ENCODE results near the gene ST6GALNAC3. TPM values are rescaled to one million over a fixed set of nuclear protein-coding genes. Genes with fewer than 3 reads are reported as not detected.

Gene ST6GALNAC3
- total RNA-seq, 4 donors from 2014 or later, result 0.79 to 5.3 (median 1.6) TPM

DNA sequence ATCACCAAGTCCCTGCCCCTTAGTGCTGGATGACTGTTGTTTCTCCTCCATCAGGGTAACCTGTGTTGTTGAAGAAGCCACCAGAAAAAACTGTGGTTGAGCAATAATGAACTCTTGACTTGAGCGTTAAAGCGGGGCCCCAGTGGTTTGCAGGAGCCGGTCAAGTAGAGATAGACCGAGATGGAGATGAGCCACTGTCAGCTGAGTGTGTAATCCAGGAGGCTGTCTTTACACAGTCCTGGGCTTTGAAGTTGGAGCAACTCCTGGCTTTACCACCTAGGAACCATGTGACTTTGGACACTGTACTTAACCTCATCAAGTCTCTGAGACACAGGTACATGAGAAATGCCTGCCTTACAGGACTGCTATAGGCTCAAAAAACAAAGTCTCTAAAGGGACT lies 158.1 kb downstream of the ST6GALNAC3 start:
- WGBS, result 96% methylated on average over 4 of the region's 4 CpGs
- Histone ChIP-seq H3K27me3 (no peaks in the 10 kb centered on the region), H3K36me3 (no peaks in the 10 kb centered on the region), H3K27ac (no peak overlapping the region), H3K4me3 (no peak overlapping the region), H3K4me1 (no peaks in the 10 kb centered on the region), H3K9me3 (no peaks in the 10 kb centered on the region)
- no peak for DNase-seq (ENCODE audit: low spot score in 2 of 2)
- TF ChIP-seq POLR2A (IDR thresholded peaks at IDR 0.05) (no peak), EP300 (IDR thresholded peaks at IDR 0.05) (no peak), POLR2AphosphoS5 (IDR thresholded peaks at IDR 0.05) (no peak)
- TF ChIP-seq, protein P1, sequence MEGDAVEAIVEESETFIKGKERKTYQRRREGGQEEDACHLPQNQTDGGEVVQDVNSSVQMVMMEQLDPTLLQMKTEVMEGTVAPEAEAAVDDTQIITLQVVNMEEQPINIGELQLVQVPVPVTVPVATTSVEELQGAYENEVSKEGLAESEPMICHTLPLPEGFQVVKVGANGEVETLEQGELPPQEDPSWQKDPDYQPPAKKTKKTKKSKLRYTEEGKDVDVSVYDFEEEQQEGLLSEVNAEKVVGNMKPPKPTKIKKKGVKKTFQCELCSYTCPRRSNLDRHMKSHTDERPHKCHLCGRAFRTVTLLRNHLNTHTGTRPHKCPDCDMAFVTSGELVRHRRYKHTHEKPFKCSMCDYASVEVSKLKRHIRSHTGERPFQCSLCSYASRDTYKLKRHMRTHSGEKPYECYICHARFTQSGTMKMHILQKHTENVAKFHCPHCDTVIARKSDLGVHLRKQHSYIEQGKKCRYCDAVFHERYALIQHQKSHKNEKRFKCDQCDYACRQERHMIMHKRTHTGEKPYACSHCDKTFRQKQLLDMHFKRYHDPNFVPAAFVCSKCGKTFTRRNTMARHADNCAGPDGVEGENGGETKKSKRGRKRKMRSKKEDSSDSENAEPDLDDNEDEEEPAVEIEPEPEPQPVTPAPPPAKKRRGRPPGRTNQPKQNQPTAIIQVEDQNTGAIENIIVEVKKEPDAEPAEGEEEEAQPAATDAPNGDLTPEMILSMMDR (IDR thresholded peaks at IDR 0.05), result no peak

DNA sequence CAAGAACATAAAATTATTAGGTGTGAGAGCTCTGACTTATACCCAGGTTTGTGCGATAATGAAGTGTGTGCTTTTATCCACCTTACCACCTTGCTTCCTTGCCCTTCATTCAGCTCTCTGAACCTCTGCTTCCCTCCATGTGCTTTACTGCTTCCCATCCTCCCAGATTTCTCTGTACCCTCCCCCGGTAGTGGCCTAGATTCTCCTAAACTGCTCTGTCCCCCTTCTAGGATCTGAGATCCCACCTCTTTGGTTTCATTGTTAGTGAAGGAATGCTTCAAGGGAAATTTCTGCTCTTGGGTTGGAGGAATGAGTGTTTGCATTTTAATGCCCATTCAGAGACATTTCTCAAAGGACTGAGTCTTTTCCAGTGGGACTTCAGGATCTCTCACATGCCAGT lies 159.5 kb downstream of the ST6GALNAC3 start:
- 91% methylated on average over 2 of the region's 2 CpGs for WGBS

DNA sequence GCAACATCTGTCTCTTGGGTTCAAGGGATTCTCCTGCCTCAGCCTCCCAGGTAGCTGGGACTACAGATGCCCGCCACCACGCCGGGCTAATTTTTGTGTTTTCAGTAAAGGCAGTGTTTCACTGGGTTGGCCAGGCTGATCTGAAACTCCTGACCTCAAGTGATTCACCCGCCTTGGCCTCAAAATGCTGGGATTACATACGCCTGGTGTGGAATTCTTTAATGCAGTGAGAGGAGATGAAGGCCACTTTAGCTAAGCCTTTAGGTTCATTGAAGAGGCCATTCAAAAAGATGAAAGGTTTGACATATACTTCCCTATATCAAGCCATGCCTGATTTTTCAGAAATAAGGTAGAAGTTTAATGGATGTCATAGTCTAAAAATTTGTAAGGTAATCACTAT lies 162.7 kb downstream of the ST6GALNAC3 start:
- no peak overlapping the region for H3K27ac ChIP-seq
- WGBS, result 100% methylated on average over 5 of the region's 5 CpGs
- TF ChIP-seq, protein P1 (IDR thresholded peaks at IDR 0.05), result no peak
- TF ChIP-seq POLR2AphosphoS5 (IDR thresholded peaks at IDR 0.05), result no peak
- no peak for TF ChIP-seq POLR2A (IDR thresholded peaks at IDR 0.05)
- no peak for TF ChIP-seq EP300 (IDR thresholded peaks at IDR 0.05)
- H3K4me3 ChIP-seq, result no peak overlapping the region
- H3K27me3 ChIP-seq, result no peaks in the 10 kb centered on the region
- no peak for DNase-seq (ENCODE audit: low spot score in 2 of 2)
- H3K36me3 ChIP-seq, result no peaks in the 10 kb centered on the region
- H3K4me1 ChIP-seq, result no peaks in the 10 kb centered on the region
- no peaks in the 10 kb centered on the region for H3K9me3 ChIP-seq

More for the DNA sequence above, 159.5 kb downstream of the ST6GALNAC3 start:
- no peaks in the 10 kb centered on the region for H3K27me3 ChIP-seq
- H3K4me3 ChIP-seq, result no peak overlapping the region
- H3K36me3 ChIP-seq, result no peaks in the 10 kb centered on the region
- H3K27ac ChIP-seq, result no peak overlapping the region
- DNase-seq (ENCODE audit: low spot score in 2 of 2), result no peak
- H3K9me3 ChIP-seq, result no peaks in the 10 kb centered on the region
- TF ChIP-seq POLR2AphosphoS5 (IDR thresholded peaks at IDR 0.05) (no peak), POLR2A (IDR thresholded peaks at IDR 0.05) (no peak), EP300 (IDR thresholded peaks at IDR 0.05) (no peak)
- TF ChIP-seq, protein P1 (IDR thresholded peaks at IDR 0.05), result no peak
- H3K4me1 ChIP-seq, result no peaks in the 10 kb centered on the region

DNA sequence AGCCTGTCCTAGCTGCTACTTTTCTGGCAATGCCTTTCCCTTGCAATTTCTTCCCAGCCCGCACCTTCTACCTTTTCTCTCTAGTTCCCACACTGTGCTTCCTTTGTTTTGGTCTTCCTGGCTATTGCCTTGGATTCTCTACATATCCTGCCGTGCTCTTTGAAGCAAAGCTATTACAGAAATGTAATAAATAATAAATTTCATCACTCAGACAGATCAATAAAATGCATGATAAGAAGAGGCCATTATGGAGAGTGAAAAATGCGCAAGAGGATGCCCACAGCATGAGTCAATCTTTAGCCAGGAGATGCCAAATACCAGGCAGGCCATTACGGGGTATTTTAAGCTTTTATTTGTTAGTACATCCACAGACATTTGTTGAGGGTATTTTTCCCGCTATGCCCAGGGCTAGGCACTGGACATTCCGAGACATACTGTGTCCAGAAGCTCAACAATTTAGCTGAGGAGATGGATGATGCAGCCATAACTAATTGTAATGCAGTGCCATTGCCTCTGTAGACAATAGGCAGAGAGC lies 163.6 kb downstream of the ST6GALNAC3 start:
- H3K9me3 ChIP-seq, result peaks cover under 1% of the 10 kb centered on the region
- WGBS, result 75% methylated on average over 6 of the region's 6 CpGs
- DNase-seq (ENCODE audit: low spot score in 2 of 2), result no peak
- H3K4me3 ChIP-seq, result no peak overlapping the region
- H3K4me1 ChIP-seq, result no peaks in the 10 kb centered on the region
- TF ChIP-seq EP300 (IDR thresholded peaks at IDR 0.05) (no peak), POLR2A (IDR thresholded peaks at IDR 0.05) (no peak), POLR2AphosphoS5 (IDR thresholded peaks at IDR 0.05) (no peak)
- TF ChIP-seq, protein P1 (IDR thresholded peaks at IDR 0.05), result no peak
- H3K27me3 ChIP-seq, result no peaks in the 10 kb centered on the region
- H3K36me3 ChIP-seq, result no peaks in the 10 kb centered on the region
- no peak overlapping the region for H3K27ac ChIP-seq

DNA sequence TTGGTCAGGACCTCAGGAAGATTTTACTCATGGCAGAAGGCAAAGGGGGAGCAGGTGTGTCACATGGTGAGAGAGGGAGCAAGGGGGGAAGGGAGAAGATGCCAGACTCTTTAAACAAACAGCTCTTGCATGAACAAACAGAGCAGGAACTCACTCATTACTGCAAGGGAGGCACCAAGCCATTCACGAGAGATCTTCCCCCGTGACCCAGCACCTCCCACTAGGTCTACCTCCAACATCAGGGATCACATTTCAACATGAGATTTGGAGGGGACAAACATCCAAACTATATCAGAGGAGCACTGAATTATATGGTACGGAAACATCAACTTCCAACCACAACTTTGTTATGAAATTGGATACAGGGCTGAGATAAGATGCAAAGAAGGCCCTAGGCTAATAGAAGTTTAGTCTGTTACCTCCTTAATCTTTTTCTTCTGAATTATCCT lies 164.9 kb downstream of the ST6GALNAC3 start:
- no peak for TF ChIP-seq EP300 (IDR thresholded peaks at IDR 0.05)
- TF ChIP-seq POLR2AphosphoS5 (IDR thresholded peaks at IDR 0.05), result no peak
- TF ChIP-seq POLR2A (IDR thresholded peaks at IDR 0.05), result no peak
- TF ChIP-seq, protein P1 (IDR thresholded peaks at IDR 0.05), result no peak
- Histone ChIP-seq H3K4me1 (no peaks in the 10 kb centered on the region), H3K36me3 (no peaks in the 10 kb centered on the region), H3K9me3 (peaks cover 7% of the 10 kb centered on the region), H3K4me3 (no peak overlapping the region), H3K27ac (no peak overlapping the region), H3K27me3 (no peaks in the 10 kb centered on the region)
- 63% methylated on average over 3 of the region's 3 CpGs for WGBS
- no peak for DNase-seq (ENCODE audit: low spot score in 2 of 2)
